Suprapubic skin (tissue), 4 donors: ENCODE data around the gene CALCOCO1.

Experiments used
- EP300 ChIP-seq: sonication (generic); formaldehyde crosslinking; IDR thresholded peaks from one replicate; pipeline ENCODE4 v1.6.1; 2017; ENCODE audit warnings: antibody characterized with exemption
- POLR2A ChIP-seq, 2 donors: fragments of 450-650 bp; IDR thresholded peaks; one replicate each; pipeline ENCODE4 v1.6.1; 2017; ENCODE audit warnings: antibody characterized with exemption in 2 of 2, mild to moderate bottlenecking in 2 of 2, moderate library complexity in 2 of 2
- POLR2AphosphoS5 ChIP-seq, 3 donors: sonication (generic); formaldehyde crosslinking; IDR thresholded peaks; one replicate each; pipeline ENCODE4 v1.6.1; 2017; ENCODE audit warnings: antibody characterized with exemption in 3 of 3
- TF ChIP-seq, protein P1 (sequence below), 2 donors: fragments of 200-600 bp in 1 of 2; fragments of 450-650 bp in 1 of 2; sonication (generic) in 1 of 2; IDR thresholded peaks; one replicate each; pipeline ENCODE4 v1.5.1; 2016 to 2019; ENCODE audit warnings: antibody characterized with exemption in 2 of 2, mild to moderate bottlenecking in 1 of 2, moderate library complexity in 1 of 2

DNA sequence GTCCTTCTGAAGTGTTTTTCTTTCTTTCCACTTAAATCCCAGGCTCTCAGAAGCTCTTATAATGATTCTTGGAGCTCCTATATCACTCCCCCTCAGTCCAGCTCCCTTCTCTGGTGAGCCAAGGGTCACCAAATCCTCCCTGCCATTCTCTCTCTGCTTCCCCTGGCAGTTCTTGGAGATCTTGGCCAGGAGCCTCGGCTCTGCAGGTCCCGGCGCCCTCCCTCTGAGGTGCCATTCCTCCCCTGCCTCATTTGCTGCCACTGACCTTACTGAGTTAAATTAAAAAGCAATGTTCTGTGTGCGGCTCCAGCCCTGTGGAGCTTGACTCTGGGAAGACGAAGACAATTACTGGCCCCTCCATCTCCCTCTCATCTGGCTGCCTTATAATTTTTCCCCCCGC lies 17.5 kb upstream of the CALCOCO1 start:
- TF ChIP-seq, protein P1, sequence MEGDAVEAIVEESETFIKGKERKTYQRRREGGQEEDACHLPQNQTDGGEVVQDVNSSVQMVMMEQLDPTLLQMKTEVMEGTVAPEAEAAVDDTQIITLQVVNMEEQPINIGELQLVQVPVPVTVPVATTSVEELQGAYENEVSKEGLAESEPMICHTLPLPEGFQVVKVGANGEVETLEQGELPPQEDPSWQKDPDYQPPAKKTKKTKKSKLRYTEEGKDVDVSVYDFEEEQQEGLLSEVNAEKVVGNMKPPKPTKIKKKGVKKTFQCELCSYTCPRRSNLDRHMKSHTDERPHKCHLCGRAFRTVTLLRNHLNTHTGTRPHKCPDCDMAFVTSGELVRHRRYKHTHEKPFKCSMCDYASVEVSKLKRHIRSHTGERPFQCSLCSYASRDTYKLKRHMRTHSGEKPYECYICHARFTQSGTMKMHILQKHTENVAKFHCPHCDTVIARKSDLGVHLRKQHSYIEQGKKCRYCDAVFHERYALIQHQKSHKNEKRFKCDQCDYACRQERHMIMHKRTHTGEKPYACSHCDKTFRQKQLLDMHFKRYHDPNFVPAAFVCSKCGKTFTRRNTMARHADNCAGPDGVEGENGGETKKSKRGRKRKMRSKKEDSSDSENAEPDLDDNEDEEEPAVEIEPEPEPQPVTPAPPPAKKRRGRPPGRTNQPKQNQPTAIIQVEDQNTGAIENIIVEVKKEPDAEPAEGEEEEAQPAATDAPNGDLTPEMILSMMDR (IDR thresholded peaks at IDR 0.05), result no peak
- TF ChIP-seq POLR2AphosphoS5 (IDR thresholded peaks at IDR 0.05) (no peak), POLR2A (IDR thresholded peaks at IDR 0.05) (no peak), EP300 (no peak)
